HG03139 (cell line): ENCODE measurements around the gene HARS2.
"Not testable (repeated sequence)": the region's sequence is repeated elsewhere in the genome, so short reads cannot be mapped to it uniquely, and the experiment has no call there.

Experiments
- ATAC-seq: cut with Tn5 transposase; IDR thresholded peaks from one replicate; pipeline ENCODE4 v1.9.1; 2021; ENCODE audit not compliant: unreplicated experiment

HARS2 gene, protein sequence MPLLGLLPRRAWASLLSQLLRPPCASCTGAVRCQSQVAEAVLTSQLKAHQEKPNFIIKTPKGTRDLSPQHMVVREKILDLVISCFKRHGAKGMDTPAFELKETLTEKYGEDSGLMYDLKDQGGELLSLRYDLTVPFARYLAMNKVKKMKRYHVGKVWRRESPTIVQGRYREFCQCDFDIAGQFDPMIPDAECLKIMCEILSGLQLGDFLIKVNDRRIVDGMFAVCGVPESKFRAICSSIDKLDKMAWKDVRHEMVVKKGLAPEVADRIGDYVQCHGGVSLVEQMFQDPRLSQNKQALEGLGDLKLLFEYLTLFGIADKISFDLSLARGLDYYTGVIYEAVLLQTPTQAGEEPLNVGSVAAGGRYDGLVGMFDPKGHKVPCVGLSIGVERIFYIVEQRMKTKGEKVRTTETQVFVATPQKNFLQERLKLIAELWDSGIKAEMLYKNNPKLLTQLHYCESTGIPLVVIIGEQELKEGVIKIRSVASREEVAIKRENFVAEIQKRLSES

DNA sequence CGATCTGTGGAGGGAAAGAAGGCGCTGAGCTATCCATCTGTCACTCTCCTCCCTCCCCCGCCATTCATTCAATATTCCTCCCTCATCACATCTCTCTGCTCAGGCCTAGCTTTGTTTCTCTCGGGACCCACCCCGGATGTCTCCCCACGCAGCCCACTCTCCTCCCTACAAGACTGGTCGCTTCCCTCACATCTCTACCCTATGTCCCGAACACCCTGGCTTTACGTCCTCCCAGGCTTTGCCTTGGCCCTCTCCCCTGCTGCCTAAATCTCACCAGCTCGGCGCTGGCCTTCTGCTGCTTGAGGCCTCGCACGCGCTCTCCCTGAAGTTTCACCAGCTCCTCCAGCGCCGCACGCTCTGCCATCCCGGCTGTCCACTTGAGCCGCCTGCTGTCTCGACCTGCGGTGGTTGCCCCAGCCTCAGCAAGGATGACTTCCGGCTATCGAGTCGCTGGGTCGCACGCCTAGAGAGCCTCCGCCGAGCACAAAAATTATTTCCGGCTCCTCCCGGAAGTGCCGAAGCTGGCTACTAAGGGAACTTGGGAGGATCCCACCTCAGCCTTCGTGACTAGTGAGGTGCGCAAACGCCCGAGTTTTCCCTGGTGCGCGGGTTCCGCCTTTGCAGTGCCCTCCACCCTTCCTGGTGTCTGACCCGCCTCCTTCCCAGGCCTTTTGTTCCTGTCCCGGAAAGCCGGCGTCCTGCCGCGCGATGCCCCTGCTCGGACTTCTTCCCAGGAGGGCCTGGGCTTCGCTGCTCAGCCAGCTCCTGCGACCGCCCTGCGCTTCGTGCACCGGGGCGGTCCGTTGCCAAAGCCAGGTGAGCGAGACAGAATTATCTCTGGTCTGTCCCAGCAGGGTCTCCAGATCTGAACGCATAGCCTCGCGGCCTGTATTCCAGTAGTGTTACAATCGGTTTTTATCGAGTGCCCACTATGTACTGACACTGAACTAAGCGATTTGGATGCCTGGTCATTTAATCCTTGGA lies at the start of gene HARS2, which contains the start of gene HARS1:
TSS of gene HARS2 (plus strand) at position 515 of the 984 bp plus-strand sequence. CDS start at position 709, 194 bp downstream.
TSS of gene HARS1 (minus strand) at position 430 of the 984 bp plus-strand sequence. CDS start at position 364, 66 bp downstream.
- ATAC-seq = peak; percentile 97

DNA sequence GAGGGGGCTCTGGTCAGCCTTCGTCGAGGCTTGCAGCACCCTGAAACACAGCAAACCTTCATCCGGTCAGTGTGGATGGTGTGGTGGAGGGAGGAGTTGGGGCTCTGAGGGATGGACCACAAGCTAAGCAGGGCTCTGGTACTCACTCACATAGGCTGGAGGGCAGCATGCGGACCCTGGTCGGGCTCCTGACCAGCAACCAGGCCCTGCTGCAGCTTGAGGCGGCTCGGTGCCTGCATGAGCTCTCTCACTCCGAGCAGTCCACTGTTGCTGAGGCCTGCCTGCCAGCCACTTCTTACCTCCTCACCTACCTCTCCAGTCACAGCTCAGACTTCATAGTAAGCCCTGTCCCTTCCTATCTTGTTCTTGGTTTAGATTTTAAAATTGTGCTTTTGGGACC lies 49.5 kb upstream of the HARS2 start:
- ATAC-seq = no peak

DNA sequence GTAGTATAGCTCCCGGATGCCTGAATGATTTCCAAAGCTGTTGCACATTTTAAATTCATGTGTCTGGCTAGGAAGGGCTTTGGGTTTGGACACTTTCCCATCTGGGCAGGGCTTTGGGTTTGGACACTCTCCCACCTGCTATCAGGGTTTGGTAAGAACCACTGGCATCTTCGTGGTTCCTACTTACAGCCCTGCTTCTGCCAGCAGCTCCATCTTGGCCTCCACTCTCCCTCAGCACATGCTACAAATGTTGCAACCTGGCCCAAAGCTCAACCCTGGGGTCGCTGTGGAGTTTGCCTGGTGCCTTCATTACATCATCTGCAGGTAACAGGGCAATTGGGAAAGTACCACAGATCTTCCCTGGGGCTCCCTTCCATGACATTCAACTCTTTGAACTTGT lies 48.5 kb upstream of the HARS2 start:
- ATAC-seq = no peak

DNA sequence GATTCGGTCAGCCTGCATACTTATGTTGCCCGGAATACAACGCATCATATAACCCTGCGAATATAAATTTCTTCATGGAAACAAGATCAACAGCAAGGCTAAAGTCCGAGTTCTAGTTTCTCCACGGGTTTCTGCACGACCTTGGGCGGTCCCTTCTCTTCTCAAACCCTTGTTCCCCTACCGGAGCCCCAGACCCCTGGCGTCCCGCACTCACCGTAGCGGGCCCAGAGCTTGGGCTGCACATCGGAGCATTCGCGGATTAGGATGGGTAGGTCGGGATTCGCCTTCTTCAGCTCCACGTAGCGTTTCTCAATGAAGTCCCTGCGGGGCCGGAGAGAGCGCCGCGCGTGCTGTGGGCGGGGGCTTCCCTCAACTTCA lies 44.2 kb upstream of the HARS2 start:
- no peak for ATAC-seq

DNA sequence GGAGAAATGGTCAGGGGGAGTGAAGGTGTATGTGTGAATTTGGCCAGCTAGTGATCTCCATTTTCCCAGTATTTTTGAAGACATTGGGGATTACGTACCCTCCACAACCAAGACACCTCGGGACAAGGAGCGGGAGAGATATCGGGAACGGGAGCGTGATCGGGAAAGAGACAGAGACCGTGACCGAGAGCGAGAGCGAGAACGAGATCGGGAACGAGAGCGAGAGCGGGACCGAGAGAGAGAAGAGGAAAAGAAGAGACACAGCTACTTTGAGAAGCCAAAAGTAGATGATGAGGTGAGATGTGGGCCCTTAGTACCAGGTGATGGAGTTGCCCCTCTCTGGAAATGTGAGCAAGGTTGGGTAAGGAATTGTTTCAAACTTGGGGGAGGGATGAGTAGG lies 32.4 kb upstream of the HARS2 start:
- no peak for ATAC-seq

DNA sequence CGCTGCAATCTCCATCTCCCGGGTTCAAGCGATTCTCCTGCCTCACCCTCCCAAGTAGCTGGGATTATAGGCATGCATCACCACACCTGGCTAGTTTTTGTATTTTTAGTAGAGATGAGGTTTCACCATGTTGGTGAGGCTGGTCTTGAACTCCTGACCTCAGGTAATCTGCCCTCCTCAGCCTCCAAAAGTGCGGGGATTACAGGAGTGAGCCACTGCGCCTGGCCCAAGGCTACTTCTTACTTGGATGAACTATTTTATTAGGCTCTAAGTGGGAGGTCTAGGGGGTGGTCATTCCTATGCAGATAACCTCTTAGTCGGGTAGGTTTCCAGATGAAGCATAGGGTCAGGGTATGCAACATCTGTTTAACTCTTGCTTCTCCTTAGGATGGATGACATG lies 30.9 kb upstream of the HARS2 start:
- ATAC-seq = not testable (repeated sequence)

DNA sequence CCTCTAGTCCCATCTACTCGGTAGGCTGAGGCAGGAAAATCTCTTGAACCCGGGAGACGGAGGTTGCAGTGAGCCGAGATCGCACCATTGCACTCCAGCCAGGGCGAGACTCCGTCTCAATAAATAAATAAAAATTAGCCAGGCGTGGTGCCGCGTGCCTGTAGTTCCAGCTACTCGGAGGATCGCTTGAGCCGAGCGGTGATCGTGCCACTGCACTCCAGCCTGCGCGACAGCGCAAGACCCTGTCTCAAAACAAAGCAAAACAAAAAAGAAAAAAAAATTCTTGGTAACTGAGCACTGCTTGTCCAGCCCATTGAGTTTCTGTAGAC lies 27.3 kb upstream of the HARS2 start:
- ATAC-seq = peak; percentile 2

DNA sequence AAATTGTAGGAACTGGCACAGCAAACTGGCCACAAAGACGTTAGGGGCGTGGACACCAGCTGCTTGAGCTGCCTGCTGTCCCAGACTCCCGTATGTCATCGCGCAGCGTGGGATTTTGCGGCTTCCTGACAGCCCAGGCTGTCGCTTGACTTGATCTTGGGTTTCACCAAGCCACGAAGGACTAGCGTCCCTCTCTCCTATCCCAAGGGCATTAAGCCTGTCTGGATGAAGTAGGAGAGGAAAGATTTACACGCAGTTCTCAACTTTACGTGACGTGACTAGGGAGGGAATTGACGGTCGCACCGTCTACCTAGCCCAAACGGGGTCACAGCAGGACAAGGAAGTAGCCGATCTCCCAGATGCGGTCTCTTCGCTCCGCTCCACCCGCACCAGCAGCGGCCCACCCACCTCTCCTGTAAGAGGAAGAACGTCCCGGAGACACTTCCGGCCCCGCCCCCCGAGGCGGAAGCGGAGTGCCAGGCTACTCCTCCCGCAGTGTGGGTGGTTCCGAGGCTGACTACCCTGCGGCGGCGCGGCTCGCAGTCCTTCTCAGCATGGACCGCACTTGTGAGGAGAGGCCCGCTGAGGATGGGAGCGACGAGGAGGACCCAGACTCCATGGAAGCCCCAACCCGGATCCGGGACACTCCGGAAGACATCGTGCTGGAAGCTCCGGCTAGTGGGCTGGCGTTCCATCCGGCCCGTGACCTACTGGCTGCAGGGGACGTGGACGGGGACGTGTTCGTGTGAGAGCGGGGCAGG lies 26.7 kb upstream of the HARS2 start, which contains the start of gene WDR55:
TSS of gene WDR55 (plus strand) at position 546 of the 761 bp plus-strand sequence. CDS start at position 555, 9 bp downstream.
- peak; percentile 98 for ATAC-seq

DNA sequence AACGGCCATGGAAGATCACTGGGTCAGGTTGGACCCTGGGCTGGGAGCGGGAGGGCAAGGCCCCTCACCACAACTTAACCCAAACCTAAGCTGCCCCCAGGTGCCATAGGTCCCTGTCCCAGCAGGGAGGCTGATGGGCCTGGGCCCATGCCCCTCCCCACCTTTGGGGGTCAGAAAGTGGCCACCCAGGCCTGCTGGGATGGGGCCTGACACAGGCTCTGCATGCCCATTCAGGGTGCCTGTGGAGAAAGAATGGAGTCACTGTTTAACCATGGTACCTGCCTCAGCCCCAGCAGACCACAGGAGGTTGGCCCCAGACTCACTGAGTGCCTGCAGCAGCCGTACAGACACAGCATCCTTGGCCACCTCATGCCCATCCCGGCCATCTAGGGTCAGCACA lies 20.2 kb upstream of the HARS2 start:
- not testable (repeated sequence) for ATAC-seq

DNA sequence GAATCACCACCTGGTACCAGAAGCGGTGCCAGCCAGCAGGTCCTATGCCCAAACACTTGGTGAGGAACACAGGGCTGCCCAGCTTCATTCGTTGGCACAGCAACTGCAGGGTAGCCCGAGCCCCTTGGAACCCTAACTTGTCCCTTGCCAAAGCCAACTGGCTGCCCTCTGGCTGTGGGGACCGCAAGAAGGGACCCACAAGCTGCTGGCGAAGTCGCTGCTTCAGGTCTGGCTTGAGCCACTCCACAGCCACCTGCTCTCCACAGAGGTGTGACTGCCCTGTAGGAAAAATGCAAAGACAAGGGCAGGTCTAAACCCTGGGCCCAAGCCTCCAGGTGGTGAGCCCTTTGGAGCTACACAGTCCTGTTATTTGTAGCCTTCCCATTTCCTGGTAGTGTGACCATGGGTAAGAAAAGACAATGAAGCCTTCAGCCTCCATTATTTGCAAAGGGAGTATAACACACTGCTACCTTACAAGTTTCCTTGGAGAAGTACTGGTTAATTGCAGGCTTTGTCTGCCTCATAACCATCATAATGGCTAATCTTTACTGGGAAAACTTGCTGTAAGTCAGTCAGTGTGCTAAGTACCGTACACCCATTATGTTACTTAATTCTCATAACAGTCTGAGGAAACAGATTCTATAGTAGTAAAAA lies 19.7 kb upstream of the HARS2 start:
- no peak for ATAC-seq

DNA sequence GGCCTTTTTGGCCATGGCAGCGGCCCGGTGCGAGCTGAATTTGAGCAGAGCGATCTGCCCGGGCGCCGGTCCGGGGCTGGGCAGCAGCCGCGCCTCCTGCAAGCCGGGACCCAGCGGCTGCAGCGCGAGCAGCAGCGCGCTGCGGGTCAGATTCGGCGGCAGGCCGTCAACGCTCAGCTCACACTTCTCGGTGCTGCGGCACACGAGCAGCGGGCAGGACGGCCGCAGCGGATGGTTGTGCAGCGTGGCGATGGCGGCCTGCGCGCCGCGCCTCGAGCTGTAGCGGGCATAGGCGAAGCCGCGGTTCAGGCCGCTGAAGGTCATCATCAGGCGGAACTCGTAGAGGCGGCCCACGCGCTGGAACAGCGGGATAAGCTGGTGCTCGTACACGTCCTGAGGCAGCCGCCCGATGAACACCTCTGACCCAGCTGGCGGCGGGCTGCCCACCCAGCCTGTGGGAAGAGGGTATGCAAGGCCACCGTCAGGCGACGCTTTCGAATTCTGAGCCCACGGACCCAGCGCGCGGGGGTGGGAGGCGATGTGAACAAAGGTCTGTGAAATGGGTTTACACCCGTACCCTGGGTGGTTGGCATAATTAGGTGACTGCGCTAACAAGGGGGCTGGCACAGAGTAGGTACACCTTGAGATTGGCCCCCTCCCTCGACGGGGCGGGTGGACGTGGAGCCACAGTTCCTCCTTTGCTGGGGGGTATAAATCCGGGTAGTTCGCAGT lies 18.6 kb upstream of the HARS2 start:
- no peak for ATAC-seq

DNA sequence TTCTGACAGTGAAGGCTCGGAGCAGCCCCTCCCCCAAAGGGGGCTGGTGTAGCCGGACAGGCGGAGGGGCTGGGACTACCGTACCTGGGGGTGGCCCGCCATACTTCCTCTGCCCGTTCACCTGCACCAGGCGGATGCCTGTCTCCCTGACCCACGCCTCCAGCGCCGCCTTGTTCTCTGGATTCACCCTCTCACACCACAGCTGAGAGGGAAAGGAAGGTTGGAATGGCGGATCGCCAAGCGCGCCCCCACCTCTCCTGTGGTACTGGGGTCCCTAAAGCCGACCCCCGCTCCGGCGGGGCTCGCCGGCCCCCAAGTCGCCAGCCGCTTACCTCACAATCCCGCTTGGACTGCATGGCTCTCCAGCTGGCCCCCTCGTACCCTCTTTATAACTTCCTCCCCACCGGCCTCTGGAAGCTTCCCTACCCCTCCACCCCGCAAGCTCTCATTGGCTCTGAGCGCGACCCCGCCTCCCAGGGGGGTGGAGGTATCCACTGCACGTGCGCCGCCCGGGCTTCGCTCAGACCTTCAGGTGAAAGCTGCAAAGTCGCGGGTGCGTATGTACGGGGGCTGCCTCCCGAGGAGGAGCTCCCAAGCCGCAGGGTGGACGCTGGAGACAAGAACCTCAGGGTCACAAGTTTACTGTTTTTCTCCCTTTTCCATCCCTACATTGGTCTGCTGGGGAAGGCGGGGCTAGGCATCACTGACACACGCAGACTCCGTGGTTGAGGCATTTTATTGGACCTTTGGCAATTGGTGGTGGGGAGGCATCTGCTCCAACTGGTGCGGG lies 17.9 kb upstream of the HARS2 start, which contains the start of gene DND1:
TSS of gene DND1 (minus strand) at position 390 of the 790 bp plus-strand sequence. CDS start at position 356, 34 bp downstream.
- no peak for ATAC-seq

DNA sequence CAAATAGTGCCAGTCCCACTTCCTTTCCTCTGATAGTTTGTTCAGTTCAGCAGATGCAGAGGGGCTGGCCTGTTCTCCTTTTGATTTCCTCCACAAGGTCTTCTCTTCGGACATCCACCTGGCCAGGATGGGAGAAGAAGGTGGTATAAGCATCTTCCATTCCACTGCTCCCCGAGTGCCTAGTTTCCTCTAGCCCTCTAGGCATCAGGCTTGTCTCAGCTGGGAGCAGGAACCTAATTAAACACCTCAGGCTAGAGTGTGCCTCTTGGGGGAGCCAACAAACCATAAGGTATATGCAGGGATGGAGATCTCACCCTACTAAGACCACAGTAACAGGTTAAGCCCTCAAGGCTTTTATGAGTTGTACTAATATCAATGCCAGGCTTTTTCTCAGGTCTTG lies 17.0 kb upstream of the HARS2 start:
- no peak for ATAC-seq

DNA sequence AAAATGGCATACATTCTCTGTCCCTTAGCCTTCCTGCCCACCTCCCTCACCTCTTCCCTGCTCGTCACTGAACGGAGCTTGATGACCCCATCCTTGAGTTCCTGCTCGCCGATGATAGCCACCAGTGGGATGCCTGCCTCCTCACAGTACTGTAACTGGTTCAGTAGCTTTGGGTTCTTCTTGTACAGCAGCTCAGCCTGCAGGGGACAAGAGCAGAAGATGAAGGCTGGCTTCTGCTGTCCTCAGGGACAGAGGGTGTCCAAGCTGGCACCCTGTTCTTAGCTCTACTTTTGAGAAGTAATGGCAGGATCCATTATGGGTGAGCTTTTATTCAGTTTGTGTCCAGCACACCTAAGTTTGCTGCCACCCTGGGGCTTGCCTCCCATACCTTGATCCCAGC lies 16.6 kb upstream of the HARS2 start:
- ATAC-seq = no peak

DNA sequence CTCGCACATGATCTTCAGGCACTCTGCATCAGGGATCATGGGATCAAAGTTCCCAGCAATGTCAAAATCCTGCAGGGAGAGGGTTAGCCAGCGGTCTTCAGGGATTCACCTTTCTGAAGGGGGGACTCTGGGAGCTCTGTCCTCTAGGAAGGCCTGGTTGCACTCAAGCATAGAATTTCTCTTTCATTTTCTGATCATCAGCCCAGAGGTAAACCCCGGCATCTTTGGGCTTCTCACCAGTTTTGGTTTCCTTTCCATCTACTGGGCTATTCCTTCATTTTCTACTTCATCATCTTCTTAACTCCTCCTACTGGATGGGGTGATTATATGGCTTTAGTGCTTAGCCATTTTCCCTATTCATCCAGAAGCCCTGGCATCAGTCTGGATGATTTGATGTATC lies 13.3 kb upstream of the HARS2 start:
- ATAC-seq = peak; percentile 44

DNA sequence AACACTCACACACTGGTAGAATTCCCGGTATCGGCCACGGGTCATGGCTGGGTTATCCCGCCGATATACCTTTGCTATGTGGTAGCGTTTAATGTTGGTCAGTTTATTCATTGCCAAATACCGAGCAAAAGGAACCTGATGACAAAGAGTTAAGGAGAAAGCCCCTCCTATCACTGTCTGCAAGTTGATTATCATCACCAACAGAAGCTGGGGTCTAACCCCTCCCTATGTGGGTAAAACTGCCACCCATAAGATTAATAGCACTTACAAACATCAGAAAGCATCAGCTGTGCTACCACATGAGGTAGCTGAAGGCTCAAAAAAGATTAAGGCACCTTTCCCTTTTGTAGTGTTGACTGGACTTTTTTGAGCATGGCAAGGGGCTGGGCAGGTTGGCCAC lies 12.3 kb upstream of the HARS2 start:
- ATAC-seq = no peak

DNA sequence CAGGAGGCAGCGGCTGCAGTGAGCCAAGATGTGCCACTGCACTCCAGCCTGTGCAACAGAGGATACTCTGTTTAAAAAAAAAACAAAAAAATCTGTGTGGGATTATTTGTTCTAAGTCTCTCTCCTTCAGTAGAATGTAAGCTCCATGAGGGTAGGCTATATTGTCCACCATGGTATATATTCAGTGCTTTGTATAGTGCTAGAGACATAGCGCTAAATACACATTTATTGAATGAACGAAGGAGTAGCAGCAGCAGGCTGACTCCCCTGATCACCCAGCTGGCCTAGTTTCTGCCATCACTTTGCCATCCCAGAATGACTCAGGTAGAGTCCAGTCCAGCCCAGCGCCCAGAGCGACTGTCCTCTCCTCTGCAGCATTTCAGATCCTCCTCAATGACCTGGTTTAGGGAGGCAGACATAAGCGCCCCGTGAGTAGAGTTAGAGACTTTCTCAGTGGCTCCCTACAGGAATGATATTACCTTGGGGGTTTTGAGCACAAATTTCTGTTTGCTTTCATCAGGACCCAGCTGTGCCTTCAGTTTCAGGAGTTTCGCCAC lies 801 bp upstream of the HARS2 start:
- ATAC-seq = no peak

DNA sequence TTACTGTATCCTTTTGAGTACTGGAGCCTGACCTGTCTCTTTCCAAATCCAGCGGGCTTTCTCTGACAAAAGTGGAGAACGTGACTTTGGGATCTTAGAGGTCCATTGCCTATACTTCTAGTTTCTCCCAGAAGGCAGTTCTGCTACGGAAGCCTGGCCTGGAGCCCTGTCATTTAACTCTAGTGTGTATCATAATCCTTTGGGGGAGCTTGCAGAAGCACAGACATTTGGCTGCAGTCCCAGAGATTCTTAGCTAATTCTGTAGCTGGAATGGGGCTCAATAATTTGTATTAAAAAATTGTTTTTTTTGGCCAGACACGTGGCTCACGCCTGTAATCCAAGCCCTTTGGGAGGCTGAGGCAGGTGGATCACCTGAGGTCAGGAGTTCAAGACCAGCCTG lies 3.0 kb downstream of the HARS2 start:
- ATAC-seq = no peak
